Measurements from ENCODE around the gene DPP6.

DPP6 gene

GRCh38 chr7:154232700-154233099 is 180.5 kb downstream of the DPP6 start:
- no peak for DNase-seq (ENCODE audit: low read depth)

- no peak for DNase-seq (ENCODE audit: low read depth)
Measured at GRCh38 chr7:154241988-154242387, 189.8 kb downstream of the DPP6 start.

GRCh38 chr7:154242709-154243108 is 190.5 kb downstream of the DPP6 start:
- no peak for DNase-seq (ENCODE audit: low read depth)

GRCh38 chr7:154252046-154252445 is 199.8 kb downstream of the DPP6 start:
- no peak for DNase-seq (ENCODE audit: low read depth)

- no peak for DNase-seq (ENCODE audit: low read depth)
Measured at GRCh38 chr7:154253810-154254209, 201.6 kb downstream of the DPP6 start.

- no peak for DNase-seq (ENCODE audit: low read depth)
Measured at GRCh38 chr7:154255324-154255723, 203.1 kb downstream of the DPP6 start.

- no peak for DNase-seq (ENCODE audit: low read depth)
Measured at GRCh38 chr7:154256150-154256549, 204.0 kb downstream of the DPP6 start.

GRCh38 chr7:154259396-154259795 is 207.2 kb downstream of the DPP6 start:
- no peak for DNase-seq (ENCODE audit: low read depth)

- no peak for DNase-seq (ENCODE audit: low read depth)
Measured at GRCh38 chr7:154287356-154287755, 235.2 kb downstream of the DPP6 start.

- no peak for DNase-seq (ENCODE audit: low read depth)
Measured at GRCh38 chr7:154289119-154289518, 236.9 kb downstream of the DPP6 start.

GRCh38 chr7:154296443-154296842 is 244.2 kb downstream of the DPP6 start:
- DNase-seq (ENCODE audit: low read depth) = no peak

GRCh38 chr7:154299736-154300135 is 247.5 kb downstream of the DPP6 start:
- no peak for DNase-seq (ENCODE audit: low read depth)

- no peak for DNase-seq (ENCODE audit: low read depth)
Measured at GRCh38 chr7:154302380-154302779, 250.2 kb downstream of the DPP6 start.

- DNase-seq (ENCODE audit: low read depth) = no peak
Measured at GRCh38 chr7:154304231-154304630, 252.0 kb downstream of the DPP6 start.

GRCh38 chr7:154304740-154305700 is 252.8 kb downstream of the DPP6 start:
- no peak for DNase-seq (ENCODE audit: low read depth)

- no peak for DNase-seq (ENCODE audit: low read depth)
Measured at GRCh38 chr7:154306036-154306435, 253.8 kb downstream of the DPP6 start.

GRCh38 chr7:154308928-154309327 is 256.7 kb downstream of the DPP6 start:
- no peak for DNase-seq (ENCODE audit: low read depth)

GRCh38 chr7:154310114-154310513 is 257.9 kb downstream of the DPP6 start:
- no peak for DNase-seq (ENCODE audit: low read depth)

- DNase-seq (ENCODE audit: low read depth) = no peak
Measured at GRCh38 chr7:154324196-154324595, 272.0 kb downstream of the DPP6 start.

- DNase-seq (ENCODE audit: low read depth) = no peak
Measured at GRCh38 chr7:154326421-154326820, 274.2 kb downstream of the DPP6 start.

GRCh38 chr7:154330318-154330717 is 278.1 kb downstream of the DPP6 start:
- DNase-seq (ENCODE audit: low read depth) = no peak

GRCh38 chr7:154332811-154333580 is 280.8 kb downstream of the DPP6 start:
- DNase-seq (ENCODE audit: low read depth) = no peak

- DNase-seq (ENCODE audit: low read depth) = no peak
Measured at GRCh38 chr7:154336295-154336694, 284.1 kb downstream of the DPP6 start.
